Loucy (cell line): ENCODE results near the gene PYCR2.

Source experiments
- H2AFZ ChIP-seq: fragments of 200-600 bp; sonication (generic); 2 replicates; pipeline ENCODE4 v1.6.0; 2016; ENCODE audit warnings: antibody characterized with exemption, mild to moderate bottlenecking, low read length, moderate library complexity
- H3F3A ChIP-seq: fragments of 200-600 bp; 2 replicates; pipeline ENCODE4 v1.6.0; 2016; ENCODE audit warnings: antibody characterized with exemption, low read depth, mild to moderate bottlenecking
- H3K27me3 ChIP-seq: fragments of 200-600 bp; sonication (generic); 2 replicates; pipeline ENCODE4 v1.6.1; 2014; ENCODE audit warnings: low read length, mild to moderate bottlenecking; ENCODE audit not compliant: insufficient read depth, poor library complexity, severe bottlenecking
- H3K36me3 ChIP-seq: fragments of 200-600 bp; sonication (generic); 2 replicates; pipeline ENCODE4 v1.6.1; 2016; ENCODE audit warnings: low read length; ENCODE audit not compliant: insufficient read depth
- H3K4me1 ChIP-seq: fragments of 200-600 bp; sonication (generic); 2 replicates; pipeline ENCODE4 v1.5.1; 2014; ENCODE audit warnings: low read length, mild to moderate bottlenecking; ENCODE audit not compliant: insufficient read depth, poor library complexity, severe bottlenecking
- H3K4me2 ChIP-seq: fragments of 200-600 bp; sonication (generic); 2 replicates; pipeline ENCODE4 v1.6.0; 2014; ENCODE audit warnings: antibody characterized with exemption, low read length, low read depth, mild to moderate bottlenecking; ENCODE audit not compliant: poor library complexity, severe bottlenecking
- H3K4me3 ChIP-seq: fragments of 200-600 bp; sonication (generic); 2 replicates; pipeline ENCODE4 v1.5.1; 2014; ENCODE audit warnings: low read length, mild to moderate bottlenecking, mixed read lengths; ENCODE audit not compliant: poor library complexity, severe bottlenecking
- H3K79me2 ChIP-seq: fragments of 200-600 bp; sonication (generic); 2 replicates; pipeline ENCODE4 v1.6.1; 2014; ENCODE audit warnings: low read length; ENCODE audit not compliant: insufficient read depth
- H3K9ac ChIP-seq: fragments of 200-600 bp; sonication (generic); 2 replicates; pipeline ENCODE4 v1.6.0; 2014; ENCODE audit warnings: mild to moderate bottlenecking, low read depth, low read length, moderate library complexity; ENCODE audit not compliant: poor library complexity, severe bottlenecking
- H3K9me2 ChIP-seq: fragments of 200-600 bp; sonication (generic); replicated peaks from 2 replicates; pipeline ENCODE4 v1.6.1; 2016; ENCODE audit warnings: low read depth, low read length, mixed read lengths
- H3K9me3 ChIP-seq: fragments of 200-600 bp; sonication (generic); 2 replicates; pipeline ENCODE4 v1.6.1; 2014; ENCODE audit warnings: mild to moderate bottlenecking, antibody characterized with exemption, low read length, low read depth; ENCODE audit not compliant: insufficient read depth
- H4K20me1 ChIP-seq: fragments of 200-600 bp; sonication (generic); 2 replicates; pipeline ENCODE4 v1.6.0; 2014; ENCODE audit warnings: antibody characterized with exemption, low read length, mild to moderate bottlenecking; ENCODE audit not compliant: insufficient read depth, poor library complexity, severe bottlenecking
- CTCF ChIP-seq: fragments of 200-600 bp; sonication (generic); conservative IDR thresholded peaks from 2 replicates; pipeline ENCODE4 v1.5.1; 2014; ENCODE audit warnings: mild to moderate bottlenecking, antibody characterized with exemption, low read length
- EZH2phosphoT487 ChIP-seq: fragments of 200-600 bp; IDR thresholded peaks from 2 replicates; pipeline ENCODE4 v1.6.1; 2018; ENCODE audit warnings: antibody characterized with exemption, mild to moderate bottlenecking, moderate library complexity, borderline replicate concordance

The PYCR2 gene

GRCh38 chr1:225921734-225922709 is 2.0 kb downstream of the PYCR2 start:
- peak overlapping the region; percentile 92 for H3K9ac ChIP-seq
- H3K27me3 ChIP-seq: no peaks in the 10 kb centered on the region
- H3K36me3 ChIP-seq: peaks cover 6% of the 10 kb centered on the region; the same call in 1 of the 2 replicates
- H3K4me1 ChIP-seq: peaks cover 48% of the 10 kb centered on the region
- no peaks in the 10 kb centered on the region for H3K9me2 ChIP-seq
- peak overlapping the region; percentile 85 for H3K4me2 ChIP-seq
- TF ChIP-seq EZH2phosphoT487 (no peak), CTCF (no peak)
- H2AFZ ChIP-seq: no peak overlapping the region
- peak overlapping the region; percentile 87 for H3K4me3 ChIP-seq
- no peaks in the 10 kb centered on the region for H3F3A ChIP-seq
- H4K20me1 ChIP-seq: peaks cover 23% of the 10 kb centered on the region
- H3K9me3 ChIP-seq: no peaks in the 10 kb centered on the region
- H3K79me2 ChIP-seq: peaks cover 38% of the 10 kb centered on the region

- H3F3A ChIP-seq: no peaks in the 10 kb centered on the region
- H3K36me3 ChIP-seq: peaks cover 6% of the 10 kb centered on the region; the same call in 1 of the 2 replicates
- H3K4me2 ChIP-seq: peak overlapping the region; percentile 85
- H4K20me1 ChIP-seq: peaks cover 23% of the 10 kb centered on the region
- H3K4me1 ChIP-seq: peaks cover 38% of the 10 kb centered on the region
- H3K9me3 ChIP-seq: no peaks in the 10 kb centered on the region
- no peaks in the 10 kb centered on the region for H3K9me2 ChIP-seq
- H3K27me3 ChIP-seq: no peaks in the 10 kb centered on the region
- H3K79me2 ChIP-seq: peaks cover 38% of the 10 kb centered on the region
- no peak overlapping the region for H3K9ac ChIP-seq
- TF ChIP-seq EZH2phosphoT487 (no peak), CTCF (no peak)
- no peak overlapping the region for H3K4me3 ChIP-seq
- H2AFZ ChIP-seq: no peak overlapping the region
These were observed 4.1 kb downstream of the PYCR2 start for GRCh38 chr1:225919906-225920305.

GRCh38 chr1:225918280-225918679 is 5.8 kb downstream of the PYCR2 start:
- no peaks in the 10 kb centered on the region for H3K27me3 ChIP-seq
- H3K9me2 ChIP-seq: no peaks in the 10 kb centered on the region
- H3K36me3 ChIP-seq: peaks cover 6% of the 10 kb centered on the region; the same call in 1 of the 2 replicates
- H3K9me3 ChIP-seq: no peaks in the 10 kb centered on the region
- H4K20me1 ChIP-seq: peaks cover 18% of the 10 kb centered on the region
- no peak for TF ChIP-seq CTCF
- no peak for TF ChIP-seq EZH2phosphoT487
- no peak overlapping the region for H2AFZ ChIP-seq
- H3K79me2 ChIP-seq: peaks cover 29% of the 10 kb centered on the region
- H3K9ac ChIP-seq: no peak overlapping the region
- no peaks in the 10 kb centered on the region for H3F3A ChIP-seq
- H3K4me2 ChIP-seq: no peak overlapping the region
- H3K4me3 ChIP-seq: no peak overlapping the region
- H3K4me1 ChIP-seq: peaks cover 36% of the 10 kb centered on the region
